Panc1 (cell line): Measurements from ENCODE around the gene TMUB2. TPM values are rescaled to one million over a fixed set of nuclear protein-coding genes. Genes with fewer than 3 reads are reported as not detected.
"Not testable (repeated sequence)": the region's sequence is repeated elsewhere in the genome, so short reads cannot be mapped to it uniquely, and the experiment has no call there.

Experiments used
- ATAC-seq: fragments of 200-7000 bp; cut with Tn5 transposase; 2 replicates; pipeline ENCODE4 v1.9.1; 2020; ENCODE audit warnings: mild to moderate bottlenecking, moderate library complexity
- BruUV-seq: library from RNA; stranded (reverse); fragments of 400-500 nt; replicated peaks from 2 replicates; lab custom pipeline; 2021; lab: Mats Ljungman, UMichigan
- CTCF ChIA-PET: fragments of 300-600 bp; sonication (Branson Sonifier 250); formaldehyde crosslinking; loops from one replicate; lab custom pipeline; 2022; ENCODE audit warnings: antibody characterized with exemption; lab: Charles Lee
- POLR2A ChIA-PET: fragments of 300-600 bp; sonication (Branson Sonifier 250); formaldehyde crosslinking; loops from one replicate; lab custom pipeline; 2022; ENCODE audit warnings: antibody characterized with exemption; lab: Charles Lee
- DNase-seq: peaks from one replicate; pipeline ENCODE4 v3.0.0-alpha.2; 2010; ENCODE audit warnings: low read depth, low spot score
- H3K27ac ChIP-seq: 2 replicates; pipeline ENCODE4 v1.5.1; 2011; ENCODE audit warnings: mild to moderate bottlenecking, low read length, inconsistent platforms
- H3K27me3 ChIP-seq: fragments of 200-500 bp; sonication (Bioruptor generic); 2 replicates; pipeline ENCODE4 v1.6.0; 2014; ENCODE audit warnings: low read length, inconsistent platforms; ENCODE audit not compliant: control insufficient read depth, insufficient read depth
- H3K36me3 ChIP-seq: fragments of 200-500 bp; sonication (Bioruptor generic); 2 replicates; pipeline ENCODE4 v1.5.1; 2014; ENCODE audit warnings: inconsistent platforms, mild to moderate bottlenecking, low read length, moderate library complexity; ENCODE audit not compliant: control insufficient read depth, insufficient read depth
- H3K4me1 ChIP-seq: 2 replicates; pipeline ENCODE4 v1.5.1; 2011; ENCODE audit warnings: inconsistent platforms, mild to moderate bottlenecking, low read length, moderate library complexity; ENCODE audit not compliant: control insufficient read depth, insufficient read depth
- H3K4me3 ChIP-seq, 2 experiments: 2 replicates each; pipeline ENCODE4 v1.5.1; 2011 to 2012; ENCODE audit warnings: low read depth in 2 of 2, low read length in 2 of 2, mild to moderate bottlenecking in 2 of 2, inconsistent platforms in 1 of 2, moderate library complexity in 1 of 2
- H3K9me3 ChIP-seq: fragments of 200-500 bp; sonication (Bioruptor generic); 2 replicates; pipeline ENCODE4 v1.5.1; 2014; ENCODE audit warnings: low read depth, mild to moderate bottlenecking, inconsistent platforms, low read length, moderate library complexity; ENCODE audit not compliant: control insufficient read depth, insufficient read depth
- CTCF ChIP-seq: fragments of 450-650 bp; IDR thresholded peaks from 2 replicates; pipeline ENCODE4 v1.5.1; 2017; ENCODE audit warnings: mild to moderate bottlenecking
- POLR2AphosphoS5 ChIP-seq: IDR thresholded peaks from 2 replicates; pipeline ENCODE4 v1.6.1; 2012; ENCODE audit warnings: mild to moderate bottlenecking, low read depth, low read length, moderate library complexity
- SIN3A ChIP-seq: IDR thresholded peaks from 2 replicates; pipeline ENCODE4 v1.6.1; 2012; ENCODE audit warnings: low read depth, mild to moderate bottlenecking, low read length, moderate library complexity, borderline replicate concordance; ENCODE audit not compliant: insufficient read depth
- in situ Hi-C: cut with HindIII; loops from 2 replicates; pipeline ENCODE4 v1.10.0; 2016; ENCODE audit warnings: low sequenced_read_pairs, low pct_unique_long_range_greater_than_20kb
- intact Hi-C: fragments of 100-400 bp; cut with micrococcal nuclease; formaldehyde crosslinking; loops from one replicate; pipeline ENCODE4 v1.10.0; 2022; ENCODE audit not compliant: unreplicated experiment
- total RNA-seq: library from RNA; stranded (reverse); gene quantifications from one replicate; pipeline ENCODE4 v1.2.1, GENCODE V29; 2021; ENCODE audit not compliant: unreplicated experiment
- TF ChIP-seq, protein P1 (sequence below), 2 experiments: IDR thresholded peaks; 2 replicates each; pipeline ENCODE4 v1.6.1; 2011 to 2012; ENCODE audit warnings: low read depth in 2 of 2, control low read depth in 1 of 2, low read length in 1 of 2, mild to moderate bottlenecking in 1 of 2, moderate library complexity in 1 of 2; ENCODE audit not compliant: insufficient read depth in 1 of 2

TMUB2 gene
- total RNA-seq, 1 experiment from 2014 or later: 30.7 TPM

DNA sequence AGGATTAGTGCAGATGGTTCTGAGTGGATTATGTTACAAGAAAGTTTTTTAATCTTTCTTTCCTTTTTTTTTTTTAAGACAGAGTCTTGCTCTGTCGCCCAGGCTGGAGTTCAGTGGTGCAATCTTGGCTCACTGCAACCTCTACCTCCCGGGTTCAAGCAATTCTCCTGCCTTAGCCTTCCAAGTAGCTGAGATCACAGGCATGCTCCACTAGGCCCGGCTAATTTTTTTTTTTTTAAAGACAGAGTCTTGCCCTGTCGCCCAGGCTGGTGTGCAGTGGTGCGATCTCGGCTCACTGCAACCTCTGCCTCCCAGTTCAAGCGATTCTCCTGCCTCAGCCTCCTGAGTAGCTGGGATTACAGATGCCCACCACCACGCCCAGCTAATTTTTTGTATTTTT, 42.9 kb upstream of the TMUB2 start:
- H3K27me3 ChIP-seq, H3K4me3 ChIP-seq, POLR2A ChIA-PET, ATAC-seq, intact Hi-C loops, in situ Hi-C loops, H3K27ac ChIP-seq, CTCF ChIA-PET, H3K9me3 ChIP-seq, DNase-seq, H3K36me3 ChIP-seq, H3K4me1 ChIP-seq, BruUV-seq: not testable (repeated sequence)

DNA sequence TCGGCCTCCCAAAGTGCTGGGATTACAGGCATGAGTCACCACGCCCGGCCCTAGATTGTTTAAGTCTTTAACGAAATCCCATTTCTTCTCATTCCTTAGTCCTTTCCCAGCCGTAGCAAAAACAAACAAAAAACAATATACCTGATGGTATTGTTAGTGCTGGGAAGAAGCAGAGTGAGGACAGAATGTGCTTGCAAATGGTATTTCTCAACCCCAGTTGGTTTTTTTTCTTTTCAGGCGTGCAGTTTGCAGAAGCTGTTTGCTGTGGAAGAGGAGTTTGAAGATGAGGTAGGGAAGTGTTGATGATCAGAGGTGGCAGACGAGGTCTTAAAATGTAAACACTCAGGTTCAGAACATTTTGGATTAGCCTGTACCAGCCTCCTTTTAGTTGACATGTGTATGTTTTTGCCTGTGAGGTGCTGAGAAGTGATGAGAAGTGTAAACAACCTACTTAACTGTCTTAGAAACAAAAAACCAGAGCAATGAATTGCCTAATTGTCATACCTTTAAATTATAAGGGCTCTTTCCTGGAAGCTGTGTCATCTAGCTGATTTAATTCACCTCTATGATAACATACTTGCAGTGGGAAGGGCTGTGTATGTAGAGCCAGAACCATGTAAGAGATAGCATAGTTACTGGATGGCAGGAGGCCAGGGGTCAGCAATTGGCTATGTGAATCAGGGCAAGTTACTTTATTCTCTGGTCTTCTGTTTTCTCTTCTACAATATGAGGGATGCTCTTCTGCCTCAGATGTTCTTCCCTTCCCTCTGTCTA, 41.6 kb upstream of the TMUB2 start:
- TF ChIP-seq, protein P1, sequence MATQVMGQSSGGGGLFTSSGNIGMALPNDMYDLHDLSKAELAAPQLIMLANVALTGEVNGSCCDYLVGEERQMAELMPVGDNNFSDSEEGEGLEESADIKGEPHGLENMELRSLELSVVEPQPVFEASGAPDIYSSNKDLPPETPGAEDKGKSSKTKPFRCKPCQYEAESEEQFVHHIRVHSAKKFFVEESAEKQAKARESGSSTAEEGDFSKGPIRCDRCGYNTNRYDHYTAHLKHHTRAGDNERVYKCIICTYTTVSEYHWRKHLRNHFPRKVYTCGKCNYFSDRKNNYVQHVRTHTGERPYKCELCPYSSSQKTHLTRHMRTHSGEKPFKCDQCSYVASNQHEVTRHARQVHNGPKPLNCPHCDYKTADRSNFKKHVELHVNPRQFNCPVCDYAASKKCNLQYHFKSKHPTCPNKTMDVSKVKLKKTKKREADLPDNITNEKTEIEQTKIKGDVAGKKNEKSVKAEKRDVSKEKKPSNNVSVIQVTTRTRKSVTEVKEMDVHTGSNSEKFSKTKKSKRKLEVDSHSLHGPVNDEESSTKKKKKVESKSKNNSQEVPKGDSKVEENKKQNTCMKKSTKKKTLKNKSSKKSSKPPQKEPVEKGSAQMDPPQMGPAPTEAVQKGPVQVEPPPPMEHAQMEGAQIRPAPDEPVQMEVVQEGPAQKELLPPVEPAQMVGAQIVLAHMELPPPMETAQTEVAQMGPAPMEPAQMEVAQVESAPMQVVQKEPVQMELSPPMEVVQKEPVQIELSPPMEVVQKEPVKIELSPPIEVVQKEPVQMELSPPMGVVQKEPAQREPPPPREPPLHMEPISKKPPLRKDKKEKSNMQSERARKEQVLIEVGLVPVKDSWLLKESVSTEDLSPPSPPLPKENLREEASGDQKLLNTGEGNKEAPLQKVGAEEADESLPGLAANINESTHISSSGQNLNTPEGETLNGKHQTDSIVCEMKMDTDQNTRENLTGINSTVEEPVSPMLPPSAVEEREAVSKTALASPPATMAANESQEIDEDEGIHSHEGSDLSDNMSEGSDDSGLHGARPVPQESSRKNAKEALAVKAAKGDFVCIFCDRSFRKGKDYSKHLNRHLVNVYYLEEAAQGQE (IDR thresholded peaks at IDR 0.05; ENCODE audit: insufficient read depth in 1 of 2, low read depth in 2 of 2, low read length in 1 of 2): no peak
- TF ChIP-seq SIN3A: no peak
- Histone ChIP-seq H3K27ac (no peak overlapping the region), H3K4me1 (no peaks in the 10 kb centered on the region), H3K4me3 (no peak overlapping the region), H3K36me3 (no peaks in the 10 kb centered on the region; the same call in 1 of the 2 replicates), H3K27me3 (no peaks in the 10 kb centered on the region), H3K9me3 (no peaks in the 10 kb centered on the region)
- DNase-seq: no peak
- ChIA-PET CTCF (interaction anchor here (0.6 to 0.7 kb wide), 2 partner anchors 201 to 214 kb away, joined by 3 to 6 read pairs; no protein-coding TSS in a partner anchor), POLR2A (interaction anchor here (0.6 kb wide), 1 partner anchor 1802 kb away, joined by 6 read pairs; no protein-coding TSS in a partner anchor)
- no peak for ATAC-seq
- in situ Hi-C loops: no loop called here
- BruUV-seq: TSS peak; percentile 33
- intact Hi-C loops: no loop called here

DNA sequence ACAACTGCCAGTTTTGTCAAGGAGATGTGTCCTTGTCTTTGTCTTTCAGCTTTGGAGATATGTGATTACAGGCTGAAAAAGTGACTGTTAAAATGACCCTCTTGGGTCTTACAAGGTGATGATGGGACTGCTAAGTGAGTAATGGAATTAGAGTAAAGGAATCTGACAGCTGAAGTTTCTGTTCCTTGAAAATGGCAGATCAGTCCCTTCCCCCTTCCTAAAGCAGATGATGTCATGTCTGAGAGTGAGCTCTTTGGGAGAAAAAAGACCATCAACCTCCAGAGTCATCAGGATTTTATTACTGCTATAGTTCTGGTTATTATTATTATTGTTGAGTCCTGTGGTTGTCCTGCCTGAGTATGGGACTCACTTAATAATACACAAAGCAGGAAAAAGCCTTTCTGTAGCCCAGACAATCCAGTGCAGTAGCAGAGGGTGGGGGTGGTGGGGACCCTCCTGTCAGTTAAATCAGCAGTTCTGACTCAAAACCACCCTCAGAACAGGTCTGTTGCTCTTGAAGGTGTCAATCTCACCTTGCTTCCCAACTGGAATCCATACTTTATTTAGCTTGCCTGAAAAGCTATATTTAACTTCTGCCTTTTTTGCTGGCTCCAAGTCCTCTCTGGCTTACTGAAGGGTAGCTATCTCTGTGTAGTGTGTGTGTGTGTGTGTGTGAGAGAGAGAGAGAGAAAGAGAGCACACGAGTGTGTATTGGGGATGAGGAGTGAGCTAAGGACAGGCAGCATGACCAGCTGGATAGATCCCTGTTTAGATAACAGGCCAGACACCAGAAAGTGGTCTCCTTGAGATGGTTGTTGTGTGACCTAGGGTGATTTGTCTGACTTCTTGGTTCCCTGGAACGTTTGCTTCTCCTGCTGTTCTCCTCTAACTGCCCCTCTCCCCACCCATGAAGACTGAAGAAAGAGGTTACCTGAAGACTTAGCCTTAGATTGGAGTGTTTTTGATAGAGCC, 40.1 kb upstream of the TMUB2 start:
- intact Hi-C loops (no loop called here), in situ Hi-C loops (no loop called here)
- H3K9me3 ChIP-seq: no peaks in the 10 kb centered on the region
- H3K27me3 ChIP-seq: no peaks in the 10 kb centered on the region
- POLR2A ChIA-PET: no interaction called here
- H3K27ac ChIP-seq: no peak overlapping the region
- H3K36me3 ChIP-seq: no peaks in the 10 kb centered on the region; the same call in 1 of the 2 replicates
- no peak for DNase-seq
- BruUV-seq: no TSS peak
- ATAC-seq: no peak
- CTCF ChIA-PET: no interaction called here
- H3K4me1 ChIP-seq: no peaks in the 10 kb centered on the region
- no peak for TF ChIP-seq POLR2AphosphoS5
- no peak for TF ChIP-seq SIN3A
- no peak for TF ChIP-seq CTCF
- no peak overlapping the region for H3K4me3 ChIP-seq
